Smooth muscle cell (in vitro differentiated cells): ENCODE data around the gene PAMR1. TPM values are rescaled to one million over a fixed set of nuclear protein-coding genes. Genes with fewer than 3 reads are reported as not detected.

Source experiments
- DNase-seq: peaks from one replicate; lab custom pipeline; 2025; ENCODE audit not compliant: unreplicated experiment; lab: John Stamatoyannopoulos, UW
- H2AFZ ChIP-seq: fragments of 200-600 bp; sonication (generic); 2 replicates; pipeline ENCODE4 v1.6.0; 2016; ENCODE audit warnings: antibody characterized with exemption, low read depth, mild to moderate bottlenecking
- H3F3A ChIP-seq: fragments of 200-600 bp; sonication (generic); 2 replicates; pipeline ENCODE4 v1.6.0; 2017; ENCODE audit warnings: antibody characterized with exemption, low read depth
- H3K27ac ChIP-seq: fragments of 200-600 bp; sonication (generic); 2 replicates; pipeline ENCODE4 v1.5.1; 2016; ENCODE audit warnings: low read depth, mild to moderate bottlenecking
- H3K27me3 ChIP-seq: fragments of 200-600 bp; sonication (generic); 2 replicates; pipeline ENCODE4 v1.6.1; 2016; ENCODE audit warnings: low read depth, mild to moderate bottlenecking
- H3K36me3 ChIP-seq: fragments of 200-600 bp; sonication (generic); 2 replicates; pipeline ENCODE4 v1.5.1; 2016; ENCODE audit warnings: low read depth
- H3K4me1 ChIP-seq: fragments of 200-600 bp; sonication (generic); 2 replicates; pipeline ENCODE4 v1.5.1; 2016; ENCODE audit warnings: low read depth
- H3K4me2 ChIP-seq: fragments of 200-600 bp; sonication (generic); 2 replicates; pipeline ENCODE4 v1.6.0; 2016; ENCODE audit warnings: mild to moderate bottlenecking
- H3K4me3 ChIP-seq: fragments of 200-600 bp; sonication (generic); 2 replicates; pipeline ENCODE4 v1.5.1; 2016; ENCODE audit warnings: mild to moderate bottlenecking
- H3K79me2 ChIP-seq: fragments of 200-600 bp; sonication (generic); 2 replicates; pipeline ENCODE4 v1.6.0; 2016; ENCODE audit warnings: low read depth, mild to moderate bottlenecking
- H3K9ac ChIP-seq: fragments of 200-600 bp; sonication (generic); 2 replicates; pipeline ENCODE4 v1.6.0; 2016; ENCODE audit warnings: low read depth
- H3K9me3 ChIP-seq: fragments of 200-600 bp; sonication (generic); replicated peaks from 2 replicates; pipeline ENCODE4 v1.5.1; 2016; ENCODE audit warnings: low read depth
- H4K20me1 ChIP-seq: fragments of 200-600 bp; sonication (generic); 2 replicates; pipeline ENCODE4 v1.6.0; 2016; ENCODE audit warnings: low read depth
- WGBS: methylation state at CpG from one replicate; pipeline ENCODE4 v1.1.7; 2016; ENCODE audit warnings: low lambda C conversion rate; 5-methylcytosine and 5-hydroxymethylcytosine counted together
- polyA plus RNA-seq: library from polyadenylated mRNA; unstranded; fragments of >200 nt; fragmentation: Nextera tagmentation; extraction: Ambion mirVana; gene quantifications from 2 replicates; pipeline ENCODE4 v1.2.1, GENCODE V29; 2016
- total RNA-seq: library from RNA; depleted of rRNA; stranded (reverse); fragments of >200 nt; gene quantifications from 2 replicates; pipeline ENCODE4 v1.2.3, GENCODE V29; 2014
- TF ChIP-seq, protein P1 (sequence below): fragments of 200-600 bp; sonication (generic); IDR thresholded peaks from 2 replicates; pipeline ENCODE4 v1.5.1; 2017; ENCODE audit warnings: borderline replicate concordance, mild to moderate bottlenecking, antibody characterized with exemption; ENCODE audit not compliant: insufficient read depth, poor library complexity, severe bottlenecking

Gene PAMR1
- total and polyA plus RNA-seq, 2 experiments from 2014 or later = 87.7 to 128 TPM

DNA sequence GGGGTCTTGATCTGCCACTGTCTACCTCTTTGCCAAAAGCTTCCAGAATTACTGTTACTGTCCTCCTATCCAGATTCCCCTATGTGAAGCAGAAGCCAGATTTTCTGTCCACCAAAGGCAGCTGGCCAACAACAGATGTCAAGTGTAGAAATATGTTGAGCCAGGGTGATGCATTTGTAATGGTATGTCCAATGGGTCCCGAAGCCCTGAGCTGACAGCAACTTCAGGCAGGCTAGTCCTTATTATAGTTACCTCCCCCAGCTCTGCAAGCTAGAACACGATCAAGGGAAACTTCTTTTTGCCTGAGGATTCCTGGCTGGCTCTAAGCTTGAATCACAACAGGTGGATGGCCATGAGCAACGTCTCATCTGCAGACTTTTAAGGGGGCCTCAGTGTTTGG lies 10.2 kb downstream of the PAMR1 start:
- Histone ChIP-seq H3K36me3 (no peaks in the 10 kb centered on the region), H3F3A (peaks cover 25% of the 10 kb centered on the region), H4K20me1 (no peaks in the 10 kb centered on the region), H3K9ac (no peak overlapping the region), H3K4me3 (no peak overlapping the region), H3K79me2 (no peaks in the 10 kb centered on the region), H3K4me1 (peaks cover 61% of the 10 kb centered on the region), H2AFZ (no peak overlapping the region), H3K27ac (peak overlapping the region; percentile 59), H3K4me2 (peak overlapping the region; percentile 43), H3K27me3 (no peaks in the 10 kb centered on the region), H3K9me3 (no peaks in the 10 kb centered on the region)
- DNase-seq = no peak
- TF ChIP-seq, protein P1, sequence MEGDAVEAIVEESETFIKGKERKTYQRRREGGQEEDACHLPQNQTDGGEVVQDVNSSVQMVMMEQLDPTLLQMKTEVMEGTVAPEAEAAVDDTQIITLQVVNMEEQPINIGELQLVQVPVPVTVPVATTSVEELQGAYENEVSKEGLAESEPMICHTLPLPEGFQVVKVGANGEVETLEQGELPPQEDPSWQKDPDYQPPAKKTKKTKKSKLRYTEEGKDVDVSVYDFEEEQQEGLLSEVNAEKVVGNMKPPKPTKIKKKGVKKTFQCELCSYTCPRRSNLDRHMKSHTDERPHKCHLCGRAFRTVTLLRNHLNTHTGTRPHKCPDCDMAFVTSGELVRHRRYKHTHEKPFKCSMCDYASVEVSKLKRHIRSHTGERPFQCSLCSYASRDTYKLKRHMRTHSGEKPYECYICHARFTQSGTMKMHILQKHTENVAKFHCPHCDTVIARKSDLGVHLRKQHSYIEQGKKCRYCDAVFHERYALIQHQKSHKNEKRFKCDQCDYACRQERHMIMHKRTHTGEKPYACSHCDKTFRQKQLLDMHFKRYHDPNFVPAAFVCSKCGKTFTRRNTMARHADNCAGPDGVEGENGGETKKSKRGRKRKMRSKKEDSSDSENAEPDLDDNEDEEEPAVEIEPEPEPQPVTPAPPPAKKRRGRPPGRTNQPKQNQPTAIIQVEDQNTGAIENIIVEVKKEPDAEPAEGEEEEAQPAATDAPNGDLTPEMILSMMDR = no peak
- 19% methylated on average over 3 of the region's 3 CpGs for WGBS

DNA sequence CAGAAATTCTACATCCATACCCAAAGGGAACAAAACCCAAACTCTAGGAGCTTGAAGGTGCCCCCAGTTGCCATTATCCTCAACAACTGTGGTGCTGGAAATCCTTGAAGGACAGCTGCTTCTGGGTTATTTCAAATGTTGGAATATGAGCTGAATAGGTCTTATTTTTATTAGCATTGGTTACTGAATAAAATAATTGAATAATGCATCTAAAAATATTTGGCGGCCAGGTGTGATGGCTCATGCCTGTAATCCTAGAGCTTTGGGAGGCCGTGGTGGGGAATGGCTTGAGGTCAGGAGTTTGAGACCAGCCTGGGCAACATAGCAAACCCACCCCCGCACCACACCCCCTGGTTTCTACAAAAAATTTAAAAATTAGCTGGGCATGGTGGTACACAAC lies 10.9 kb downstream of the PAMR1 start:
- Histone ChIP-seq H3K27me3 (no peaks in the 10 kb centered on the region), H3K36me3 (no peaks in the 10 kb centered on the region), H3K9me3 (no peaks in the 10 kb centered on the region), H3K4me2 (no peak overlapping the region), H3K4me3 (no peak overlapping the region), H3K79me2 (no peaks in the 10 kb centered on the region), H4K20me1 (no peaks in the 10 kb centered on the region), H3F3A (peaks cover 25% of the 10 kb centered on the region), H3K9ac (no peak overlapping the region), H3K27ac (peak overlapping the region; percentile 59), H3K4me1 (peaks cover 61% of the 10 kb centered on the region), H2AFZ (no peak overlapping the region)
- DNase-seq = no peak
- TF ChIP-seq, protein P1 = no peak
- WGBS = 93% methylated on average over 3 of the region's 3 CpGs

DNA sequence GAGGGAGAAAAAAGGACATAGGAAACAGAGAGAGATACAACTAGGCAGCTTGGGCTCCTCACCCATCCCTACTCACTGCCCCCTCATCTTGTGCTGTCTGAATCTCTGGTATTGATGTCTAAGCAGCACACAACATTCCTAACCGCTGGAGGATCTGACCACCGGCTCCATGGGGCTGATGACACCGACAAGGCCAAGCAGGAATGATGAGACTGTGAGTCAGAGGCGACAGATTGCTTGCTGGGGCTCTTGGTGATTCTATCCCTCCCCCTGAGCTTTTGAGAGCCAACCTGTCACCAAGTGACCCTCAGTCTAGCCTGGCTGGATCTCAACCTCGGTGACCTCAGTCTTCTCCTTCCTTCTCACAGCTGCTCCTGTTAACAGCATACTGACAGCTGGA lies 13.8 kb downstream of the PAMR1 start:
- Histone ChIP-seq H3K4me2 (peak overlapping the region; percentile 75), H3K27ac (peak overlapping the region; percentile 97), H3F3A (peaks cover 25% of the 10 kb centered on the region), H3K9me3 (no peaks in the 10 kb centered on the region), H3K9ac (peak overlapping the region; percentile 83), H3K4me3 (no peak overlapping the region), H3K4me1 (peaks cover 39% of the 10 kb centered on the region), H3K79me2 (peaks cover 4% of the 10 kb centered on the region), H4K20me1 (no peaks in the 10 kb centered on the region), H2AFZ (peak overlapping the region; percentile 36), H3K27me3 (no peaks in the 10 kb centered on the region), H3K36me3 (no peaks in the 10 kb centered on the region)
- 3% methylated on average over 5 of the region's 5 CpGs for WGBS
- DNase-seq = no peak
- TF ChIP-seq, protein P1 = no peak

DNA sequence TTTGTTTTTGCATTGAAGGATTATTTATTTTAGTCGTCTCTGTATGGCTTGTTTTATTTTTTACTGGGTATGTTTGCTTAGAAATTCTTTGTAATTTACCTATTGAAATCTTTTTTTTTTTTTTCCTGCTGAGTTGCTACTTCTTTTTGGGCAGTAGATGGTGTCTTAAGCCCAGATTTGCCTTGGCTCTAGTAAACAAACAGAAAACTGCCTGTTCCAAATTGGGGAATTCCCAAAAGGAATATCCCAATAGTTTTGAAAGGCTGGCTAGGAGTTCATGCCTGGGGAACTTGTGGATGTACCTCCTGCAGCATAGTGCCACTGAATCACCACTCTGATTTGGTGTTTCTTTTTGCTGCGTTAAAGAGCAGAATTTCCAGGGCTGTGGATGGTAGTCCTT lies 17.7 kb downstream of the PAMR1 start:
- no peak for DNase-seq
- no peak overlapping the region for H2AFZ ChIP-seq
- H3K9me3 ChIP-seq = no peaks in the 10 kb centered on the region
- no peak overlapping the region for H3K4me3 ChIP-seq
- TF ChIP-seq, protein P1 = no peak
- H3K36me3 ChIP-seq = no peaks in the 10 kb centered on the region
- H3F3A ChIP-seq = peaks cover 17% of the 10 kb centered on the region
- H3K27me3 ChIP-seq = no peaks in the 10 kb centered on the region
- no peak overlapping the region for H3K4me2 ChIP-seq
- peaks cover 14% of the 10 kb centered on the region for H3K4me1 ChIP-seq
- H3K9ac ChIP-seq = no peak overlapping the region
- H3K27ac ChIP-seq = no peak overlapping the region
- no peaks in the 10 kb centered on the region for H4K20me1 ChIP-seq
- peaks cover 4% of the 10 kb centered on the region for H3K79me2 ChIP-seq
- WGBS = 95% methylated on average over 2 of the region's 2 CpGs
